ENCODE results near the gene PAXX. TPM values are rescaled to one million over a fixed set of nuclear protein-coding genes. Genes with fewer than 3 reads are reported as not detected.

PAXX gene
- total and polyA plus RNA-seq, 9 of the 15 experiments (the other 6 are each of a cell fraction or from before 2014, with no cell fraction given), result 1.2 to 175 (median 38.5) TPM

- TF ChIP-seq UBTF (IDR thresholded peaks at IDR 0.05; ENCODE audit: borderline replicate concordance in 1 of 2, low read depth in 2 of 2, low read length in 2 of 2) (peak in 1 of 2 experiments; percentile 27; a peak in 2 of 4 replicates), CBX5 (IDR thresholded peaks at IDR 0.05; ENCODE audit: borderline replicate concordance, low read depth) (no peak), EP400 (IDR thresholded peaks at IDR 0.05) (peak; percentile 77), ZNF57 (CRISPR knock-in tag; IDR thresholded peaks at IDR 0.05) (no peak), ZBTB40 (IDR thresholded peaks at IDR 0.05) (peak; percentile 44; the same call in 1 of the 2 replicates), ZBTB40 (CRISPR knock-in tag; IDR thresholded peaks at IDR 0.05) (no peak), YY1 (IDR thresholded peaks at IDR 0.05; ENCODE audit: borderline replicate concordance in 1 of 3, control insufficient read depth in 1 of 3, extremely low read depth in 1 of 3, insufficient read depth in 3 of 3, insufficient read length in 1 of 3, insufficient replicate concordance in 2 of 3, low read depth in 1 of 3, low read length in 2 of 3) (peak in 2 of 3 experiments; percentile 77 to 85), SMAD3 (CRISPR knock-in tag; conservative IDR thresholded peaks at IDR 0.05) (peak; percentile 83; the same call in 1 of the 2 replicates), FOSL1 (tag; conservative IDR thresholded peaks at IDR 0.05) (no peak), MCM5 (IDR thresholded peaks at IDR 0.05; ENCODE audit: low read depth) (no peak), IRF9 (tag; IDR thresholded peaks at IDR 0.05) (no peak), GATA2 (CRISPR knock-in tag; IDR thresholded peaks at IDR 0.05) (no peak), ETS2 (tag; IDR thresholded peaks at IDR 0.05; ENCODE audit: borderline replicate concordance, poor library complexity, severe bottlenecking) (no peak)
Observed at GRCh38 chr9:136944519-136945332, 47.5 kb upstream of the PAXX start, which contains the start of the genes C8G and FBXW5 (continued).

All from K562 (cell line).